Skeletal muscle cell (primary cell): ENCODE results near the gene MOGAT3.

ENCODE experiments used
- DNase-seq: peaks from one replicate; pipeline ENCODE4 v3.0.0-alpha.2; 2010; ENCODE audit warnings: low read depth
- H3K4me3 ChIP-seq: 2 replicates; pipeline ENCODE4 v1.5.1; 2011; ENCODE audit warnings: low read depth, mild to moderate bottlenecking, control low read depth, low read length, moderate library complexity

Gene MOGAT3

GRCh38 chr7:101235050-101235449 lies 34.2 kb upstream of the MOGAT3 start:
- H3K4me3 ChIP-seq, result no peak overlapping the region
- no peak for DNase-seq

GRCh38 chr7:101234636-101235035 lies 33.8 kb upstream of the MOGAT3 start:
- no peak for DNase-seq
- H3K4me3 ChIP-seq, result no peak overlapping the region

- no peak for DNase-seq
- H3K4me3 ChIP-seq, result no peak overlapping the region
Measured at GRCh38 chr7:101233907-101234547, 33.2 kb upstream of the MOGAT3 start.

GRCh38 chr7:101232141-101232850 lies 31.5 kb upstream of the MOGAT3 start:
- peak overlapping the region; percentile 9 for H3K4me3 ChIP-seq
- no peak for DNase-seq

- DNase-seq, result no peak
- H3K4me3 ChIP-seq, result no peak overlapping the region
Measured at GRCh38 chr7:101231644-101232043, 30.8 kb upstream of the MOGAT3 start.

- no peak for DNase-seq
- H3K4me3 ChIP-seq, result no peak overlapping the region
Measured at GRCh38 chr7:101226721-101227120, 25.9 kb upstream of the MOGAT3 start.

- no peak for DNase-seq
- no peak overlapping the region for H3K4me3 ChIP-seq
Measured at GRCh38 chr7:101225650-101226049, 24.8 kb upstream of the MOGAT3 start.

- H3K4me3 ChIP-seq, result no peak overlapping the region
- no peak for DNase-seq
Measured at GRCh38 chr7:101223528-101223927, 22.7 kb upstream of the MOGAT3 start.

GRCh38 chr7:101222275-101222830 lies 21.5 kb upstream of the MOGAT3 start:
- no peak overlapping the region for H3K4me3 ChIP-seq
- DNase-seq, result no peak

GRCh38 chr7:101220295-101220694 lies 19.5 kb upstream of the MOGAT3 start:
- H3K4me3 ChIP-seq, result no peak overlapping the region
- DNase-seq, result no peak

GRCh38 chr7:101218236-101219125 lies 17.6 kb upstream of the MOGAT3 start:
- peak overlapping the region; percentile 96 for H3K4me3 ChIP-seq
- no peak for DNase-seq

- H3K4me3 ChIP-seq, result peak within 1 kb of the TSS; percentile 96
- peak; percentile 91 for DNase-seq
Measured at GRCh38 chr7:101217388-101218235, 16.8 kb upstream of the MOGAT3 start, which contains the start of the genes PLOD3 and ZNHIT1. PLOD3 (minus strand) TSS chr7:101217581; CDS start chr7:101217274, 307 bp downstream. ZNHIT1 (plus strand) TSS chr7:101218165; CDS start chr7:101218196, 31 bp downstream.

- DNase-seq, result no peak
- peak overlapping the region; percentile 96 for H3K4me3 ChIP-seq
Measured at GRCh38 chr7:101216860-101217387, 16.1 kb upstream of the MOGAT3 start.

GRCh38 chr7:101216001-101216859 lies 15.4 kb upstream of the MOGAT3 start:
- no peak for DNase-seq
- H3K4me3 ChIP-seq, result peak overlapping the region; percentile 96

GRCh38 chr7:101212014-101212413 lies 11.2 kb upstream of the MOGAT3 start:
- DNase-seq, result no peak
- no peak overlapping the region for H3K4me3 ChIP-seq

GRCh38 chr7:101211501-101211900 lies 10.7 kb upstream of the MOGAT3 start:
- no peak for DNase-seq
- no peak overlapping the region for H3K4me3 ChIP-seq

- no peak overlapping the region for H3K4me3 ChIP-seq
- no peak for DNase-seq
Measured at GRCh38 chr7:101210143-101210542, 9.3 kb upstream of the MOGAT3 start.

- H3K4me3 ChIP-seq, result no peak overlapping the region
- DNase-seq, result no peak
Measured at GRCh38 chr7:101208794-101209193, 8.0 kb upstream of the MOGAT3 start.
